RWPE1 (cell line): ENCODE results near the gene ARHGAP30.
"Not testable (repeated sequence)": the region's sequence is repeated elsewhere in the genome, so short reads cannot be mapped to it uniquely, and the experiment has no call there.

ENCODE experiments used
- CTCF ChIA-PET: fragments of 350-600 bp; sonication (Branson Sonifier 250); formaldehyde crosslinking; extraction: SDS; loops from one replicate; lab custom pipeline; 2021; lab: Yijun Ruan, JAX
- POLR2A ChIA-PET: fragments of 400-600 bp; formaldehyde crosslinking; extraction: SDS; loops from one replicate; lab custom pipeline; 2020; ENCODE audit warnings: antibody characterized with exemption; ENCODE audit not compliant: low non-redundant PET; lab: Yijun Ruan, JAX
- DNase-seq: peaks from one replicate; pipeline ENCODE4 v3.0.0; 2012; ENCODE audit warnings: low spot score
- H3K27ac ChIP-seq: fragments of 450-650 bp; 2 replicates; pipeline ENCODE4 v1.5.1; 2017
- TF ChIP-seq, protein P1 (sequence below): fragments of 450-650 bp; conservative IDR thresholded peaks from 2 replicates; pipeline ENCODE4 v1.5.1; 2017; ENCODE audit warnings: low read depth, mild to moderate bottlenecking

ARHGAP30 gene

DNA sequence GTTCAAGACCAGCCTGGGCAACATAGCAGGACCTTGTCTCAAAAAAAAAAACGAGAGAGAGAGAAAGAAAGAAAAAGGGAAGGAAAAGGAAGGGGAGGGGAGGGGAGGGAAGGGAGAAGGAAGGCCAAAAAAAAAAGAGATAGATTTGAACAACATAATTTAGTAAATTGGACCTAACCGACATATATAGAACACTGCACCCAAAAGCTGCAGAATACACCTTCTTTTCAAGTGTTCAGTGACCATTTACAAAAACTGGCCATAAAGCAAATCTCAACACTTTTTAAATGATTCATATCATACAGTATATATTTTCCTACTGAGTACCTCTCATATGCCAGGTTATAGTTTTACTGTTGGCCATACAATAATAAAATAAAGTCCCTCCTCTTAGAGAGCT, 37.8 kb downstream of the ARHGAP30 start:
- TF ChIP-seq, protein P1, sequence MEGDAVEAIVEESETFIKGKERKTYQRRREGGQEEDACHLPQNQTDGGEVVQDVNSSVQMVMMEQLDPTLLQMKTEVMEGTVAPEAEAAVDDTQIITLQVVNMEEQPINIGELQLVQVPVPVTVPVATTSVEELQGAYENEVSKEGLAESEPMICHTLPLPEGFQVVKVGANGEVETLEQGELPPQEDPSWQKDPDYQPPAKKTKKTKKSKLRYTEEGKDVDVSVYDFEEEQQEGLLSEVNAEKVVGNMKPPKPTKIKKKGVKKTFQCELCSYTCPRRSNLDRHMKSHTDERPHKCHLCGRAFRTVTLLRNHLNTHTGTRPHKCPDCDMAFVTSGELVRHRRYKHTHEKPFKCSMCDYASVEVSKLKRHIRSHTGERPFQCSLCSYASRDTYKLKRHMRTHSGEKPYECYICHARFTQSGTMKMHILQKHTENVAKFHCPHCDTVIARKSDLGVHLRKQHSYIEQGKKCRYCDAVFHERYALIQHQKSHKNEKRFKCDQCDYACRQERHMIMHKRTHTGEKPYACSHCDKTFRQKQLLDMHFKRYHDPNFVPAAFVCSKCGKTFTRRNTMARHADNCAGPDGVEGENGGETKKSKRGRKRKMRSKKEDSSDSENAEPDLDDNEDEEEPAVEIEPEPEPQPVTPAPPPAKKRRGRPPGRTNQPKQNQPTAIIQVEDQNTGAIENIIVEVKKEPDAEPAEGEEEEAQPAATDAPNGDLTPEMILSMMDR: no peak
- POLR2A ChIA-PET: no interaction called here
- CTCF ChIA-PET: no interaction called here
- H3K27ac ChIP-seq: no peak overlapping the region
- no peak for DNase-seq

DNA sequence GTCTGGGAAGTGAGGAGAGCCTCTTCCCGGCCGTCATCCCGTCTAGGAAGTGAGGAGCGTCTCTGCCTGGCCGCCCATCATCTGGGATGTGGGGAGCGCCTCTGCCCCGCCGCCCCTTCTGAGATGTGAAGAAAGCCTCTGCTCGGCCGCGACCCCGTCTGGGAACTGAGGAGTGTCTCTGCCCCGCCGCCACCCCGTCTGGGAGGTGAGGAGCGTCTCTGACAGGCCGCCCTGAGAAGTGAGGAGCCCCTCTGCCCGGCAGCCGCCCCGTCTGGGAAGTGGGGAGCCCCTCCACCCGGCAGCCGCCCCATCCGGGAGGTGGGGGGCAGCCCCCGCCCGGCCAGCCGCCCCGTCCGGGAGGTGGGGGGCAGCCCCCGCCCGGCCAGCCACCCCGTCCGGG, 40.2 kb downstream of the ARHGAP30 start:
- POLR2A ChIA-PET: not testable (repeated sequence)

DNA sequence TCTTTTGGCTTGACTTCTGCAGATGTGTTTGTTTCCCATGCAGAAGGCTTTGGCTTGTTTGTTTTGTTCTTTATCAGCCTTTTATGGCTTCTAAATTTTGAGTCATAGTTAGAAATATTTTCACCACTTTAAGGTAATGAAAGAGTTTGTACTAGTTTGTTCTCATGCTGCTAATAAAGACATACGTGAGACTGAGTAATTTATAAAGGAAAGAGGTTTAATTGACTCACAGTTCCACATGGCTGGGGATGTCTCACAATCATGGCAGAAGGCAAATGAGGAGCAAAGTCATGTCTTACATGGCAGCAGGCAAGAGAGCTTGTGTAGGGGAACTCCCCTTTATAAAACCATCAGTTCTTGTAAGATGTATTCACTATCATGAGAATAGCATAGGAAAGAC, 42.7 kb downstream of the ARHGAP30 start:
- DNase-seq, H3K27ac ChIP-seq, POLR2A ChIA-PET: not testable (repeated sequence)
- CTCF ChIA-PET: interaction anchor here (1.0 kb wide), 1 partner anchor 85 kb away, joined by 4 read pairs; no protein-coding TSS in a partner anchor

More for the DNA sequence above, 40.2 kb downstream of the ARHGAP30 start:
- H3K27ac ChIP-seq, DNase-seq, CTCF ChIA-PET: not testable (repeated sequence)

DNA sequence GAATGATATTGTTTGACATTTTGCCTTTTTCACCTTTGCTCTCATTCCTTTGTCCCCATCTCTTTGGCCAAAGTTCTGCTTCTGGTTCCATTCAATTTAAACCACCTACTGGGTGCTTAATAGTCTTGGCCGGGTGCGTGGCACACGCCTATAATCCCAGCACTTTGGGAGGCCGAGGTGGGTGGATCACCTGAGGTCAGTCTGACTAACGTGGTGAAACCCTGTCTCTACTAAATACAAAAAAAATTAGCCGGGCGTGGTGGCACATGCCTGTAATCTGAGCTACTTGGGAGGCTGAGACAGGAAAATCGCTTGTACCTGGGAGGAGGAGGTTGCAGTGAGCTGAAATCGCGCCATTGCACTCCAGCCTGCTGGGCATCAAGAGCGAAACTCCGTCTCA, 47.3 kb downstream of the ARHGAP30 start:
- peak overlapping the region; percentile 60 for H3K27ac ChIP-seq
- CTCF ChIA-PET: interaction anchor here (0.6 to 3.2 kb wide), 2 partner anchors 25 to 285 kb away, joined by 3 to 12 read pairs; no protein-coding TSS in a partner anchor
- POLR2A ChIA-PET, DNase-seq: not testable (repeated sequence)

DNA sequence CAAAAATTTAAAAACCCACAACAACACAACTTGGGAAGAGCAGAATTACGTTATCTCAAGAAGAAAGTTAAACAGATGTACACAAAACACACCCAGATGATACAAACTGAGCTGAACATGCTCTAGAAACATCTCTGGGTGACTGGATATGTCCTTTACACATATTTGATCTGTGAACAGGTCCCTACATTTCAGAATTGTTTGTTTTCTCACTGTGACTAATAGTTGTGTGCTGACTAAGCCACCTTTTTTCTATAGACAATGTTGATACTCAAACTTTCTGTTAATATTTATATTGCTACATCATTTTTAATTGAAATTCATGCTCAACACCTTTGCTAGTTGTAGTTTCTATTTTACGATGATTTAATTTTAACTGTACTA, 47.7 kb downstream of the ARHGAP30 start:
- TF ChIP-seq, protein P1: no peak
- peak; percentile 54 for DNase-seq
- peak overlapping the region; percentile 94 for H3K27ac ChIP-seq
- ChIA-PET CTCF (interaction anchor here (0.6 to 3.2 kb wide), 3 partner anchors 25 to 77 kb away, joined by 3 to 12 read pairs (median 3); no protein-coding TSS in a partner anchor), POLR2A (interaction anchor here (2.5 kb wide), 1 partner anchor 16 kb away, joined by 8 read pairs; the partner anchor contains the start of gene TSTD1)

DNA sequence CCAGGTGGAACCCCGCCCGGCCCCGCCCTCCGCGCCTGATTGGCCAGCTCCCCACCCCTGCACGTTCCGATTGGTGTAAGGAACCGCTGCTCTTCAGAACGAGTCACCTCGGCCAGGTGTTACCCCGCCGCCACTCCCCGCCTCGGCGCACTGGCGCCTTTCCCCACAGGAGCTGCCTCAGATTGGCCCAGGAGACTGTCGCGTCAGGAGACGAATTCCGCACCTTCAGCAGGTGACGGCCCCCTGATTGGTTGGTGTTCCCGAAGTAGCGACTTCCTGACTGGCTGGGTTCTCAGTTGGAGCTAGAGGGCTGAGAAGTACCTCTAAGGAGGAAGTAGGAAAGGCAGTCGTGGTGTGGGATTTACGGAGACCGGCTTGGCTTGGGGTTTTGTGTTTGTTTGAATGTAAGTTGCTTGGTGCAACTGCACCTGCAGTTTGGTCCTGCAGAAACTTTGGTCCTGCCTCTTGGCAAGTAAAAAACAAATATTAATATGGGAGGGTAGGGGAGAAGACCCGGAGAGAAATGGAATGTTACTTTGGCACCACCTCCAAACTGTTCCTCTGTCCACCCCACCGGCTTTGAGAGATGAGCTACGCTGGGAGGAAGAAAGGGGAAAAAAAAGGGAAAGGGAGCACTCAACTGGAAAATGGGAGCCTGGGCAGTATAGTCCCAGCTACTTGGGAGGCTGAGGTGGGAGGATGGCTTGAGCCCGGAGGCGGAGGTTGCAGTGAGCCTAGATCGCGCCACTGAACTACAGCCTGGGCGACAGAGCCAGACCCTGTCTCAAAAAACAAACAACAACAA, 48.3 kb downstream of the ARHGAP30 start:
- TF ChIP-seq, protein P1: no peak
- ChIA-PET POLR2A (interaction anchor here (1.0 to 2.5 kb wide), 4 partner anchors 17 to 24 kb away, joined by 4 to 9 read pairs (median 6); partner anchors contain the start of genes TSTD1 and USF1), CTCF (interaction anchor here (0.6 to 3.2 kb wide), 5 partner anchors 24 to 77 kb away, joined by 3 to 12 read pairs (median 3); no protein-coding TSS in a partner anchor)
- peak; percentile 99 for DNase-seq
- peak overlapping the region; percentile 94 for H3K27ac ChIP-seq

- ChIA-PET POLR2A (interaction anchor here (0.6 to 2.5 kb wide), 6 partner anchors 18 to 112 kb away, joined by 3 to 9 read pairs (median 4); partner anchors contain the start of genes TSTD1 and USF1), CTCF (interaction anchor here (0.6 to 3.2 kb wide), 6 partner anchors 23 to 78 kb away, joined by 3 to 12 read pairs (median 4); partner anchors contain the start of gene NECTIN4)
- H3K27ac ChIP-seq: peak within 1 kb of the TSS; percentile 94
- TF ChIP-seq, protein P1: no peak
- peak; percentile 74 for DNase-seq
Observed at GRCh38 chr1:161020509-161021164, 49.1 kb downstream of the ARHGAP30 start, which contains the start of gene F11R. TSS of gene F11R (minus strand) at chr1:161021152. CDS start at chr1:161021073, 79 bp downstream.
